Breast epithelium (tissue), 4 donors: ENCODE results near the gene OPCML. TPM values are rescaled to one million over a fixed set of nuclear protein-coding genes. Genes with fewer than 3 reads are reported as not detected.

Experiments
- DNase-seq, 2 donors: peaks; one replicate each; pipeline ENCODE4 v3.0.0-alpha.2; 2019; ENCODE audit warnings: low spot score in 2 of 2
- H3K27ac ChIP-seq, 2 donors: fragments of 200-600 bp; sonication (generic) in 1 of 2; one replicate each; pipeline ENCODE4 v1.5.1; 2016 to 2019; ENCODE audit warnings: mild to moderate bottlenecking in 1 of 2
- H3K27me3 ChIP-seq, 2 donors: fragments of 200-600 bp; sonication (generic) in 1 of 2; one replicate each; pipeline versions ENCODE4 v1.5.1 to v1.6.0; 2017 to 2019; ENCODE audit warnings: control low read depth in 1 of 2, mild to moderate bottlenecking in 1 of 2
- H3K36me3 ChIP-seq: fragments of 200-600 bp; one replicate; pipeline ENCODE4 v1.5.1; 2019
- H3K4me1 ChIP-seq, 2 donors: fragments of 200-600 bp; sonication (generic); one replicate each; pipeline ENCODE4 v1.5.1; 2016 to 2019; ENCODE audit warnings: control low read depth in 1 of 2
- H3K4me3 ChIP-seq, 3 donors: fragments of 200-600 bp; sonication (generic); 1 replicate in 2 of 3; 2 replicates in 1 of 3; pipeline ENCODE4 v1.5.1; 2016 to 2019; ENCODE audit warnings: mild to moderate bottlenecking in 3 of 3, moderate library complexity in 2 of 3
- H3K9me3 ChIP-seq, 2 donors: fragments of 200-600 bp; sonication (generic) in 1 of 2; one replicate each; pipeline ENCODE4 v1.5.1; 2016 to 2019; ENCODE audit warnings: control low read depth in 1 of 2
- POLR2A ChIP-seq: fragments of 450-650 bp; IDR thresholded peaks from one replicate; pipeline ENCODE4 v1.6.1; 2016; ENCODE audit warnings: antibody characterized with exemption, mild to moderate bottlenecking, moderate library complexity
- POLR2AphosphoS5 ChIP-seq, 3 donors: sonication (generic); formaldehyde crosslinking; IDR thresholded peaks; one replicate each; pipeline ENCODE4 v1.6.1; 2017; ENCODE audit warnings: antibody characterized with exemption in 3 of 3
- intact Hi-C: fragments of 100-400 bp; cut with DNase I; formaldehyde crosslinking; loops from one replicate; pipeline ENCODE4 v1.15.1; 2023; ENCODE audit warnings: low total_unique reads
- total RNA-seq, 3 donors: library from RNA; depleted of rRNA; stranded (reverse); fragments of >200 nt; gene quantifications; one replicate each; pipeline ENCODE4 v1.1.0, GENCODE V29; 2016
- TF ChIP-seq, protein P1 (sequence below), 3 donors: fragments of 450-650 bp; IDR thresholded peaks; one replicate each; pipeline ENCODE4 v1.5.1; 2016 to 2017; ENCODE audit warnings: antibody characterized with exemption in 3 of 3, mild to moderate bottlenecking in 3 of 3, moderate library complexity in 3 of 3

Gene OPCML
- total RNA-seq, 3 donors from 2014 or later = not detected

DNA sequence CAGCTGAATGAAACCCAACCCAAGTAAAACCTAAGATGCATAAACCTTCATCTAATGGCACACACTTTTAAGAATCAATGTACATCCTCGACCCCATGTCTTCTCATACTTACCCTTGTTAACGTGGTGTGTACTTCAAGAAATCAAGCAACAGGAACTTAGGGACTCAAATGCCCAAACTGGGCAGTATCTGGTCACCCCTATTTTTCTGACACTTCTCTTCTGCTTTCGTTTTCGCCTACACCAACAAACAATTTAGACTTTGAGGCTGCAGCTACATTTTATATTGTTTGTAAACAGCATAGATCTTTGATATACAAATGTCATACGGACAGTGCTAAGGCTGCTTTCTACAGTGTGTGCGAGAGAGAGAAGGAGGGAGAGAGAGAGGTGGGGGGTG lies 1117.8 kb downstream of the OPCML start:
- DNase-seq = no peak
- Histone ChIP-seq H3K9me3 (no peaks in the 10 kb centered on the region), H3K36me3 (no peaks in the 10 kb centered on the region), H3K4me1 (no peaks in the 10 kb centered on the region), H3K27me3 (peaks cover 0 to 8% of the 10 kb centered on the region in 2 donors), H3K27ac (no peak overlapping the region), H3K4me3 (no peak overlapping the region)
- TF ChIP-seq, protein P1, sequence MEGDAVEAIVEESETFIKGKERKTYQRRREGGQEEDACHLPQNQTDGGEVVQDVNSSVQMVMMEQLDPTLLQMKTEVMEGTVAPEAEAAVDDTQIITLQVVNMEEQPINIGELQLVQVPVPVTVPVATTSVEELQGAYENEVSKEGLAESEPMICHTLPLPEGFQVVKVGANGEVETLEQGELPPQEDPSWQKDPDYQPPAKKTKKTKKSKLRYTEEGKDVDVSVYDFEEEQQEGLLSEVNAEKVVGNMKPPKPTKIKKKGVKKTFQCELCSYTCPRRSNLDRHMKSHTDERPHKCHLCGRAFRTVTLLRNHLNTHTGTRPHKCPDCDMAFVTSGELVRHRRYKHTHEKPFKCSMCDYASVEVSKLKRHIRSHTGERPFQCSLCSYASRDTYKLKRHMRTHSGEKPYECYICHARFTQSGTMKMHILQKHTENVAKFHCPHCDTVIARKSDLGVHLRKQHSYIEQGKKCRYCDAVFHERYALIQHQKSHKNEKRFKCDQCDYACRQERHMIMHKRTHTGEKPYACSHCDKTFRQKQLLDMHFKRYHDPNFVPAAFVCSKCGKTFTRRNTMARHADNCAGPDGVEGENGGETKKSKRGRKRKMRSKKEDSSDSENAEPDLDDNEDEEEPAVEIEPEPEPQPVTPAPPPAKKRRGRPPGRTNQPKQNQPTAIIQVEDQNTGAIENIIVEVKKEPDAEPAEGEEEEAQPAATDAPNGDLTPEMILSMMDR (IDR thresholded peaks at IDR 0.05) = no peak
- TF ChIP-seq POLR2A (no peak), POLR2AphosphoS5 (IDR thresholded peaks at IDR 0.05) (no peak)
- intact Hi-C loops = no loop called here

DNA sequence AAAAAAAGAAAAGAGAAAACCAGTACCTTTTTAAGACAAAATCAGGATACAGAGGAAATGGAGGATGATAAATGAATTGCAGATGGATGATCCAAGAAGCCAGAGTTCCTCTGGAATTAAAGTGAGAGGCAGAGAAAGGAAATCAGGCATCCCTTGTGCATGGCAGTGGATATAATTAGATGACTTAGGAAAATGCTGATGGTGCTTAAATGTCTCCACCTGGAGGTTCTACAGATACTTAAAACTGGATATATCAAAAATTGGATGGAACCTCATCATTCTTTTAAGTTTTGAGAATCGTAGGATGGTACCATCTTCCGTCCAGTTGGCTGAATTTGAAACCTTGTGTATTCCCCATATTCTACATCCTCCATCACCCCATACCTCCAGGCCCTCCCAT lies 1121.9 kb downstream of the OPCML start:
- intact Hi-C loops = no loop called here
- H3K9me3 ChIP-seq = no peaks in the 10 kb centered on the region
- no peak for DNase-seq
- TF ChIP-seq, protein P1 (IDR thresholded peaks at IDR 0.05) = no peak
- TF ChIP-seq POLR2A (no peak), POLR2AphosphoS5 (IDR thresholded peaks at IDR 0.05) (no peak)
- H3K4me3 ChIP-seq = no peak overlapping the region
- no peaks in the 10 kb centered on the region for H3K4me1 ChIP-seq
- no peak overlapping the region for H3K27ac ChIP-seq
- H3K27me3 ChIP-seq = peaks cover 0 to 13% of the 10 kb centered on the region in 2 donors
- H3K36me3 ChIP-seq = no peaks in the 10 kb centered on the region

DNA sequence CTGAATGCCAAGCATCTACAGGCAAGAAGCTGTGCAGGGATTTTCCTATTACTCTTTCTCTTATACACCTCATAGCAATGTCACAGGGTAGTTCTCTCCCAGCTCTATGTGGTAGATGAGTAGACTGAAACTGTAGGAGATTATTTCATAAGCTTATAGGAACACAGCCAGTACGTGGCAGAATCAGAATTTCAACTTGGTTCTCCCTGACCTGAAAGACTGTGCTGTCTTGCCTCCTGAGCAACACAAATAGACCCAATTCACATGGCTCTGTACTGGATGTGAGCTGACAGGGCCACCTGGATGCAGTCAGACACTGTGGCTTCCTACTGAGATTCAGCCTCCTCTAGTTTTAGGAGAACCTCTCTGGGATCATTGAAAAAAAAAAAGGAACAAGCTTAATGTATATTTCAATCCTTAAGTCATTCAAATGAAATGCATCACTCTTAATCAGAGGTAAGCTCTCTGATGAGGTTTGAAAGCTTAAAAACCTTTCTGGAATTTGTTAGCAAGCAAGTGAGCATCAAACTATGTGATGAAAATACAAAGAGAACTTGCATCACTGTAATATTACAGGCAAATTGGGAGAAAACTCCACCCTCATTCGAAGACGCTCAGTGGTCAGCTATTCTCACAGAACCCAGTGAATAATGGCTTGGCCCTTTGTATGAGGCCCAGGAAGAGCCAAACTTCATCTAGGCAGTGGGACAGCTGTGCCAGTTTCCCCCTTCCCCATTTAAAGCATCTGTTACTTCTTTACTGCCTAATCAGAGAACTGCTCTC lies 1122.5 kb downstream of the OPCML start:
- H3K27me3 ChIP-seq = peaks cover 0 to 13% of the 10 kb centered on the region in 2 donors
- no peak overlapping the region for H3K4me3 ChIP-seq
- intact Hi-C loops = no loop called here
- H3K27ac ChIP-seq = no peak overlapping the region
- no peaks in the 10 kb centered on the region for H3K4me1 ChIP-seq
- H3K9me3 ChIP-seq = no peaks in the 10 kb centered on the region
- TF ChIP-seq POLR2AphosphoS5 (IDR thresholded peaks at IDR 0.05) (no peak), POLR2A (no peak)
- TF ChIP-seq, protein P1 (IDR thresholded peaks at IDR 0.05) = no peak
- no peak for DNase-seq
- H3K36me3 ChIP-seq = no peaks in the 10 kb centered on the region

DNA sequence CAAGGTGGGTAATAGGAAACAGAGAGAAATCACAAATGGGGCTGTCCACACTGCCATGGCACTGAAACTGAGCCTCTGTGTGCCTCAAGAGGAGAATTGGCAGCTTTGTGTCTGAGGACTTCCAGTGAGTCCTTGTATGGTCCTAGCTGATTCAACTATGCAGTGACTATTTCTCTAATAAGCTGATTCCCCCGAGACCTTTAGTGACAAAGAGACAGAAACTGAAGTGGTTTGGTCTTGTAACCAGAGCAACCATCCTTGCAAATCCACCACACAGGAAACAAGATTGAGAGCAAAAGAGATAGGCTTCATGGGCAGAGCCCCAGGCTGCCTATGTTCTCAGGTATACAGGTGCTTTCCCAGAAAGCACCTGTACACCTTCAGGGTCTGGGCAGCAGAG lies 1123.4 kb downstream of the OPCML start:
- no peaks in the 10 kb centered on the region for H3K9me3 ChIP-seq
- no peak for DNase-seq

DNA sequence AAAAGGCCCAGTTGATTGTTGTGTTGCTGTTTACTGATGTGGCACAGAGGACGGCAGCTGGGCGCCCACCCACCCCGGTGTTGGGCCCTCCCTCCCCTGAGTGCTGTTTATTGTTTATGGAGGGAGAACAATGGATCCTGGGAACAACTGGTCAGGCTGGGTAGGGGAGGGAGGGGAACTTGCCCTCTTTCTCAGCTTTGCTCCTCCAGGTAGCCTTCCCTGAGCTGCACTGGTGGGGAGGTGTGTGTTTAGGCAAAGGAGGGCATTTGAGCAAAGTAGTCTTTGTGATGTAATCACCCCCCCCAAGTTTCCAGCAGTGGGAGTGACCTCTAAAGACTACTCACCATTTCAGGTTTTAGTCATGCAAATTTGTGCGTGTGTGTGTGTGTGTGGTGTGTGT lies 1126.6 kb downstream of the OPCML start:
- Histone ChIP-seq H3K4me3 (no peak overlapping the region), H3K9me3 (no peaks in the 10 kb centered on the region), H3K27me3 (peaks cover 0 to 24% of the 10 kb centered on the region in 2 donors), H3K4me1 (no peaks in the 10 kb centered on the region), H3K36me3 (no peaks in the 10 kb centered on the region), H3K27ac (no peak overlapping the region)
- no peak for DNase-seq
- TF ChIP-seq POLR2AphosphoS5 (IDR thresholded peaks at IDR 0.05) (no peak), POLR2A (no peak)
- TF ChIP-seq, protein P1 (IDR thresholded peaks at IDR 0.05) = no peak
- intact Hi-C loops = no loop called here

More for the DNA sequence above, 1123.4 kb downstream of the OPCML start:
- intact Hi-C loops = no loop called here
- TF ChIP-seq, protein P1 (IDR thresholded peaks at IDR 0.05) = no peak
- TF ChIP-seq POLR2A (no peak), POLR2AphosphoS5 (IDR thresholded peaks at IDR 0.05) (no peak)
- Histone ChIP-seq H3K4me3 (no peak overlapping the region), H3K27me3 (peaks cover 0 to 16% of the 10 kb centered on the region in 2 donors), H3K4me1 (no peaks in the 10 kb centered on the region), H3K27ac (no peak overlapping the region), H3K36me3 (no peaks in the 10 kb centered on the region)
